SK-N-SH treated with all-trans-retinoic acid at 6 μM for 48 hours (cell line): ENCODE data around the gene DLL4.

Experiments
- BACH2 ChIP-seq: fragments of 250-450 bp; sonication (Bioruptor Pico); IDR thresholded peaks from 2 replicates; pipeline ENCODE4 v1.9.0; 2021; ENCODE audit warnings: mild to moderate bottlenecking, borderline replicate concordance
- RARB ChIP-seq: fragments of 250-450 bp; sonication (Bioruptor Pico); IDR thresholded peaks from 2 replicates; pipeline ENCODE4 v1.8.0; 2021; ENCODE audit warnings: mild to moderate bottlenecking, moderate library complexity
- ZFP30 ChIP-seq: fragments of 450-650 bp; formaldehyde crosslinking; IDR thresholded peaks from 2 replicates; pipeline ENCODE4 v1.5.0; 2022; ENCODE audit warnings: mild to moderate bottlenecking, moderate library complexity
- ZNF565 ChIP-seq: fragments of 450-650 bp; formaldehyde crosslinking; conservative IDR thresholded peaks from 2 replicates; pipeline ENCODE4 v1.5.0; 2020; ENCODE audit warnings: low read depth, mild to moderate bottlenecking, moderate library complexity

GRCh38 chr15:40934457-40934856, 5.3 kb downstream of the DLL4 start:
- TF ChIP-seq BACH2 (CRISPR knock-in tag) = no peak
- TF ChIP-seq ZFP30 (CRISPR knock-in tag) = no peak
- TF ChIP-seq RARB (CRISPR knock-in tag) = no peak
- no peak for TF ChIP-seq ZNF565 (CRISPR knock-in tag)
